Measurements from ENCODE around the gene ABCA1. TPM values are rescaled to one million over a fixed set of nuclear protein-coding genes. Genes with fewer than 3 reads are reported as not detected.

The ABCA1 gene
- total RNA-seq, 1 experiment from 2014 or later, result 2.3 TPM

GRCh38 chr9:104795857-104796256 lies 132.1 kb downstream of the ABCA1 start:
- no TSS peak for BruUV-seq (replicated peaks)

GRCh38 chr9:104795082-104795481 lies 132.9 kb downstream of the ABCA1 start:
- Histone ChIP-seq H3K27me3 (ENCODE audit: low read length) (no peaks in the 10 kb centered on the region), H3K9ac (ENCODE audit: low read length) (no peak overlapping the region), H4K20me1 (ENCODE audit: low read length) (no peaks in the 10 kb centered on the region), H3F3A (ENCODE audit: low read length, unreplicated experiment) (no peaks in the 10 kb centered on the region), H3K4me1 (ENCODE audit: insufficient read depth, low read length) (peaks cover 25% of the 10 kb centered on the region), H2AFZ (ENCODE audit: low read length) (no peak overlapping the region), H3K9me2 (replicated peaks; ENCODE audit: low read length) (no peaks in the 10 kb centered on the region), H3K4me2 (ENCODE audit: low read length) (no peak overlapping the region), H3K9me3 (ENCODE audit: low read length) (no peaks in the 10 kb centered on the region), H3K4me3 (ENCODE audit: low read length) (no peak overlapping the region), H3K79me2 (ENCODE audit: low read length) (no peaks in the 10 kb centered on the region), H3K36me3 (ENCODE audit: low read depth, low read length) (no peaks in the 10 kb centered on the region), H3K27ac (ENCODE audit: low read length) (no peak overlapping the region)
- no peak for TF ChIP-seq EZH2 (IDR thresholded peaks at IDR 0.05; ENCODE audit: low read length, unreplicated experiment)
- TF ChIP-seq EZH2phosphoT487 (IDR thresholded peaks at IDR 0.05; ENCODE audit: borderline replicate concordance, low read length), result no peak
- TF ChIP-seq CTCF (conservative IDR thresholded peaks at IDR 0.05; ENCODE audit: low read depth, low read length), result no peak
- ChIA-PET CTCF (no interaction called here), POLR2A (ENCODE audit: unreplicated experiment) (no interaction called here)
- ATAC-seq (no peak), DNase-seq (no peak)
- intact Hi-C loops (cut with micrococcal nuclease), result no loop called here
- BruUV-seq (replicated peaks), result no TSS peak

More at GRCh38 chr9:104795857-104796256, 132.1 kb downstream of the ABCA1 start:
- H3K27me3 ChIP-seq (ENCODE audit: low read length), result no peaks in the 10 kb centered on the region
- no peaks in the 10 kb centered on the region for H3K9me2 ChIP-seq (replicated peaks; ENCODE audit: low read length)
- DNase-seq (no peak), ATAC-seq (no peak)
- no peak overlapping the region for H2AFZ ChIP-seq (ENCODE audit: low read length)
- H4K20me1 ChIP-seq (ENCODE audit: low read length), result no peaks in the 10 kb centered on the region
- H3K27ac ChIP-seq (ENCODE audit: low read length), result no peak overlapping the region
- H3K4me2 ChIP-seq (ENCODE audit: low read length), result no peak overlapping the region
- no peak overlapping the region for H3K9ac ChIP-seq (ENCODE audit: low read length)
- intact Hi-C loops (cut with micrococcal nuclease), result no loop called here
- CTCF ChIA-PET, result no interaction called here
- peaks cover 23% of the 10 kb centered on the region for H3K4me1 ChIP-seq (ENCODE audit: insufficient read depth, low read length)
- TF ChIP-seq EZH2phosphoT487 (IDR thresholded peaks at IDR 0.05; ENCODE audit: borderline replicate concordance, low read length) (no peak), EZH2 (IDR thresholded peaks at IDR 0.05; ENCODE audit: low read length, unreplicated experiment) (no peak), CTCF (conservative IDR thresholded peaks at IDR 0.05; ENCODE audit: low read depth, low read length) (no peak)
- H3K36me3 ChIP-seq (ENCODE audit: low read depth, low read length), result no peaks in the 10 kb centered on the region
- H3K79me2 ChIP-seq (ENCODE audit: low read length), result no peaks in the 10 kb centered on the region
- no peaks in the 10 kb centered on the region for H3F3A ChIP-seq (ENCODE audit: low read length, unreplicated experiment)
- H3K9me3 ChIP-seq (ENCODE audit: low read length), result no peaks in the 10 kb centered on the region
- POLR2A ChIA-PET (ENCODE audit: unreplicated experiment), result no interaction called here
- H3K4me3 ChIP-seq (ENCODE audit: low read length), result no peak overlapping the region

- Histone ChIP-seq H2AFZ (ENCODE audit: low read length) (no peak overlapping the region), H3K9ac (ENCODE audit: low read length) (no peak overlapping the region), H3K27ac (ENCODE audit: low read length) (peak overlapping the region; percentile 26; the same call in 1 of the 2 replicates), H3K27me3 (ENCODE audit: low read length) (no peaks in the 10 kb centered on the region), H3K9me2 (replicated peaks; ENCODE audit: low read length) (no peaks in the 10 kb centered on the region), H3K36me3 (ENCODE audit: low read depth, low read length) (no peaks in the 10 kb centered on the region), H3K4me1 (ENCODE audit: insufficient read depth, low read length) (peaks cover 25% of the 10 kb centered on the region), H3F3A (ENCODE audit: low read length, unreplicated experiment) (no peaks in the 10 kb centered on the region), H3K9me3 (ENCODE audit: low read length) (no peaks in the 10 kb centered on the region), H4K20me1 (ENCODE audit: low read length) (no peaks in the 10 kb centered on the region), H3K79me2 (ENCODE audit: low read length) (no peaks in the 10 kb centered on the region), H3K4me3 (ENCODE audit: low read length) (no peak overlapping the region), H3K4me2 (ENCODE audit: low read length) (no peak overlapping the region)
- BruUV-seq (replicated peaks), result no TSS peak
- DNase-seq (peak; percentile 44), ATAC-seq (no peak)
- intact Hi-C loops (cut with micrococcal nuclease), result no loop called here
- CTCF ChIA-PET, result no interaction called here
- POLR2A ChIA-PET (ENCODE audit: unreplicated experiment), result no interaction called here
- TF ChIP-seq CTCF (conservative IDR thresholded peaks at IDR 0.05; ENCODE audit: low read depth, low read length), result no peak
- no peak for TF ChIP-seq EZH2phosphoT487 (IDR thresholded peaks at IDR 0.05; ENCODE audit: borderline replicate concordance, low read length)
- no peak for TF ChIP-seq EZH2 (IDR thresholded peaks at IDR 0.05; ENCODE audit: low read length, unreplicated experiment)
Observed at GRCh38 chr9:104794070-104794469, 133.9 kb downstream of the ABCA1 start.

Data from PC-3 (cell line).